HG02981 (cell line): Measurements from ENCODE around the gene PTCRA.
"Not testable (repeated sequence)": the region's sequence is repeated elsewhere in the genome, so short reads cannot be mapped to it uniquely, and the experiment has no call there.

ENCODE experiments used
- ATAC-seq: cut with Tn5 transposase; IDR thresholded peaks from one replicate; pipeline ENCODE4 v1.9.1; 2021; ENCODE audit warnings: mild to moderate bottlenecking, moderate library complexity; ENCODE audit not compliant: unreplicated experiment

Gene PTCRA, protein sequence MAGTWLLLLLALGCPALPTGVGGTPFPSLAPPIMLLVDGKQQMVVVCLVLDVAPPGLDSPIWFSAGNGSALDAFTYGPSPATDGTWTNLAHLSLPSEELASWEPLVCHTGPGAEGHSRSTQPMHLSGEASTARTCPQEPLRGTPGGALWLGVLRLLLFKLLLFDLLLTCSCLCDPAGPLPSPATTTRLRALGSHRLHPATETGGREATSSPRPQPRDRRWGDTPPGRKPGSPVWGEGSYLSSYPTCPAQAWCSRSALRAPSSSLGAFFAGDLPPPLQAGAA

DNA sequence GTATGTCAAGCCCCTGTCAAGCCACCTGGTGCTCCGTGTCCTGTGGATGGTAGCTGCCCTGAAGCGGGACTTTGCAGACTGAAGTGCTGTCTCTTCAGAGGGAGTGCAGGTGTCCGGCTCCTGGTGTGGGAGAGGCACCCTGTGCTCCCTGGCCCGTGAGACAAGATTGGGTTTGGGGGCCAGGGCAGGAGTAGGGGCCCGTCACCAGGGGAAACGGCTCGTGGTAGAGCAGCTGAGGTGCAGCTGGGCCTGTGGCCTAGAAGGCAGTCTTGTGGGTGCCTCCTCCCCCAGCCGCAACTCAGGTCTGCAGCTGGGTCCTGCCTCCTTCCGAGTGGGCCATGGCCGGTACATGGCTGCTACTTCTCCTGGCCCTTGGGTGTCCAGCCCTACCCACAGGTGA is at the start of gene PTCRA:
PTCRA (plus strand) TSS at position 322 of the 400 bp plus-strand sequence; CDS start at position 339, 17 bp downstream.
- no peak for ATAC-seq

DNA sequence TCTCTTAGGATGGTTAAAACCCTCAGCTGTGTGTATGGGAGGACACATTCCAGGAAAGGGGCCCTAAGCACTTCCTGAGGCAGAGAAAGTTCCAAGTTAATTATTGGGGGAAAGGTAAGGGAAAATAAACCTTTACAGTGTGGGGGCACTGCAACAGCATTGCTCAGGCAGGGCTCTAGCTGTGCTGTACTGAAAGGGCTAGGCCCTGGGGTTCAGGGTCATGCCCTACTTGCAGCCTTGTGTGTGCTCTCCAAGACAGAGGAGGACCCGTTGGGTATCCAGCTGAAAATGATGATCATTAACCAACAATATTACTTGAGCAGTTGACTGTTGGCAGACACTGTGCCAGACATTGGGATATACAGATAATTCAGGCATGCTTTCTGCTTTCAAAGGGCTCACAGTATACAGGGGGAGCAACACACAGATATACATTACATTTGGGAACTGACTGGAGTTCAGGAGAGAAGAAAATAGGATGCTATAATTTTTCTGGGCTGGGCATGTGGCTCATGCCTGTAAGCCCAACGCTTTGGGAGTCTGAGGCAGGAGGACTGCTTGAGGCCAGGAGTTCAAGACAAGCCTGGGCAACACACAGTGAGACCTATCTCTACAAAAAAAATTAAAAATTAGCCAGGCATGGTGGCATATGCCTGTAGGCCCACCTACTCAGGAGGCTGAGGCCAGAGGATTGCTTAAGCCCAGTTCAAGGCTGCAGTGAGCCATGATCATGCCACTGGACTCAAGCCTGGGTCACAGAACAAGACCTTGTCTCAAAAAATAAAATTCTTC is 45.5 kb upstream of the PTCRA start:
- ATAC-seq, result no peak

DNA sequence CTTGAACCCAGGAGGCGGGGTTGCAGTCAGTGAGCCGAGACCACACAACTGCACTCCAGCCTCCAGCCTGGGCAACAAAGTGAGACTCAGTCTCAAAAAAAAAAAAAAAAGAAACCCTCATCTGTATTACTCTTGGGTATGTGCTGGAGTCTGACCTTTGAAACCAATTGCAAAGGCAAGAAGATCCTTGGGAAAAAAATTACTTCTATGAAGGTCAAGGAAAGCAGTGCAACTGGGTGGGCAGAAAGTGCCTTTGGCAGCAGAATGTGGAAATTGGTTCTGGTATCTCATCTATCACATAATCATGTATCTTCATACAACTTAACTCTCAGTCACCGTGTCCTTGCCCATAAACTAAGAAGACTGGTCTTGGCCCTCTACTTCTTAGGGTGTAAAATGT is 44.1 kb upstream of the PTCRA start:
- ATAC-seq, result no peak

DNA sequence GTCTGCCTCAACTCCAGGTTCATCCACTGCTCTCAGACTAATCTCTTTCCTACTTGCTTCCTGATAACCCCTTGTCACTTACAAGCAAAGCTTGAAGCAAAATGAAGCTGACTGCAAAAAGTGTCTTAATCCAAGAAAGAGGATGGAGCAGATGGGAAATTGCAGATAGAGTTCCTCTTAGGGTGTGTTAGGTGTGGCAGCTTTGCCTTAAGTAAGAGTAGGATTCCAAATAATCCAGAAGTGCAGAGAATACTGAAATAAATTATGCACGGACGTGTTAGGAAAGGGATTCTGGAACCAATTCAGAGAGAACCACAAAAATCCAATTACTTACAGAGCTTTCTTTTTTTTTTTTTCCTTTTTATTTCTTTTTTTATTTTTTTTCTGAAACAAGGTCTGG is 42.5 kb upstream of the PTCRA start:
- no peak for ATAC-seq

DNA sequence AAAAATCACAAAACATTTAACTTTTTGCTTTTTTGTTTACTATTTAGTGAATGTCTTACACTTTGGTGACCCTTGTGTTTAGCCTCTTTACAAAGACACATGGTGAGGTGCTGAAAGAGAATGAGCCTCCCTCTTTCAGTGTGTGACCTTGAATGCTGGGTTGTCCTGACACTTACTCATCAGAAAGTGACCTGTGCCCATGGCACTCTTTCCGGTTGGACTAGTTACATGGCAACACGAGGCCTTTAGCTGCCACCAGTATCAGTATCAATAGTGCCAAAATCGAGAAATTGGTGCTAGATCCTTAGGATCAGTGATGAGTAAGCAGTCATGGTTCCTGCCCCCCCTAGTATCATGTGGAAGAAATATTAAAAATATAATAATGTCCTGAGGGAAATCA is 38.2 kb upstream of the PTCRA start:
- no peak for ATAC-seq

DNA sequence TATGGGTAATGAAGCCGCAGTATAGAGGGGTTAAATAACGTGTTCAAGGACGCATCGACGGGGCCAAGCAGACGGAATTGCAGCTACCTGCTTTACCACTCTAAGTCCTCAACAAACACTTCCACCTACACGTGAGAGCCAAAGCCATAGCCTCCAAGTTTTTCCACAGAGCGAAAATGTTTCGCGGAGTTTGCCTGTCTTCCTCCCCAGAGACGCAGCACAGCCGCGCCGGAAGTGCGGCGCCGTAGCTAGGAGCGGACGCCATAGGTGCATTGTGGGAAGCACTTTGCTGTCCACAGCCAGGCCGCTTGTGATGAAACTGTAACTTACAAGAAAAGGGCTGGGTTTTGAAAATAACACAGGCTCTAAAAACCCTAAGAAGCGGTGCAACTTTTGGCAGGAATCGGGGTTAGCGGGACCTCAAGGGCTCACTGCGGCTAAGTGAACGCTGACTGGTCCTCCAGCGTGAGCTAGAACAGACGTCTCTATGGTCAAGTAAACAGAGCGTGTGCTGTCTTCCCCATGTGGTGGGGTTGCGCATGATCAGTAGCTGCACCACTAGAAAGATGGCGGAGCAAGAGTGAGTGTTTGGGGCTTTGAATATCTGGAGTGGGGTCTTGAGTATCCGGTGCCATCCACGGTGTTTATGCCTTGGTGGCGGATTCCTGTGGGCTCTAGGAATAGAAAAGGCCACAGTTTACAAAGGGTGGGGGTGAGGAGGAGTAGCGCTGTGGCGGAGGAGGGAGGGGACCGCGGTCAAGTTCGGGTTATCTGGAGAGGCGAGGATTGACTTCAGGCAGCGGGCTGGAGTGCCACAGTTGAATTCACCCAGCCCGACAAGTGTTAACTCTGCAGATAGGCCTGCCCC is 36.2 kb upstream of the PTCRA start, which contains the start of gene RPL7L1:
RPL7L1 (plus strand) TSS at position 245 of the 868 bp plus-strand sequence; CDS start at position 540, 295 bp downstream.
- ATAC-seq, result peak; percentile 89

DNA sequence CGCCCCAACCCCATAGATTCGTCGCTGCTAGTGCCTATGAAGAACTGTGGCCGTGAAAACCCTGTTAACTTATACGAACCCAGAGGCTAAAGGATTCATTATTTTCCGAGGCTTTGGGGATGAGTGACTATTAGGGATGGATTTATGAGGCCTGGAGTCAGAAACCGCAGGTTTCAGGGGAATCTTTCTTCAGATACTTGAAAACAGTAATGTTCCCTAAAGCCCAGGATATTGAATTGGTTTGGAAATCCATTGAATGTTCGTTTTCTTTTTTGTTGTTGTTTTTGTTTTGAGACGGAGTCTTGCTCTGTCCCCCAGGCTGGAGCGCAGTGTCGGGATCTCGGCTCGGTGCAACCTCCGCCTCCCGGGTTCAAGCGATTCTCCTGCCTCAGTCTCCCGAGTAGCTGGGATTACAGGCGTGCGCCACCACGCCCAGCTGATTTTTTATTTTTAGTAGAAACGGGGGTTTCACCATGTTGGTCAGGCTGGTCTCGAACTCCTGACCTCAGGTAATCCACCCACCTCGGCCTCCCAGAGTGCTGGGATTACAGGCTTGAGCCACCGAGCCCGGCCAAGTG is 35.5 kb upstream of the PTCRA start:
- not testable (repeated sequence) for ATAC-seq

DNA sequence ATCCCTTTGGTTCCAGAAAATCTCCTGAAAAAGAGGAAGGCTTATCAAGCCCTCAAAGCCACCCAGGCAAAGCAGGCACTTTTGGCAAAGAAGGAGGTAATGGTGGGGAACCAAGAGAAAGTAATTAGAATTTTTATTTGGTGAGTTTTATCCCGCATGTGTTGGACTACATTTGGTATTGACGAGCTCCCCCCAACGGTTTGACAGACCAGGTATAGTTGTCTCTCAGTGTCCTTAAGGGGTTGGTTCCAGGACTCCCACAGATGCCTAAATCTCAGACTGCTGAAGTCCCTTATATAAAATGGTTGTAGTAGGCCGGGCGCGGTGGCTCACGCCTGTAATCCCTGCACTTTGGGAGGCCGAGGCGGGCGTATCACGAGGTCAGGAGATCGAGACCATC is 35.0 kb upstream of the PTCRA start:
- ATAC-seq, result not testable (repeated sequence)

DNA sequence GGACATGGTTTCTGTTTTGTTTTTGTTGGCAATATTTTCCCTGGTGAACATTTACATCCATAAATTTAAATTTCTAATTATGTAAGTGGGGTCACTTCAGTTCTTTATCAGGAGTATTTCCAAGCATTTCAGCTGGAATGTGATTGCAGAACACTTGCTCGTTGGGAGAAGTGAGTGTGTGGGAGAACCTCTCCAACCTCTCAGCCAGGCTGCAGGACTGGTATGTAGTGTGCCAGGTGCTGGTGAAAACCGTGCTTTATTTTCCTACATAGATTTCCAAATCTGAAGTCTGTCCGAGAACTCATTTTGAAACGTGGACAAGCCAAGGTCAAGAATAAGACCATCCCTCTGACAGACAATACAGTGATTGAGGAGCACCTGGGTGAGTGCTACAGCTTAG is 30.2 kb upstream of the PTCRA start:
- ATAC-seq, result no peak

DNA sequence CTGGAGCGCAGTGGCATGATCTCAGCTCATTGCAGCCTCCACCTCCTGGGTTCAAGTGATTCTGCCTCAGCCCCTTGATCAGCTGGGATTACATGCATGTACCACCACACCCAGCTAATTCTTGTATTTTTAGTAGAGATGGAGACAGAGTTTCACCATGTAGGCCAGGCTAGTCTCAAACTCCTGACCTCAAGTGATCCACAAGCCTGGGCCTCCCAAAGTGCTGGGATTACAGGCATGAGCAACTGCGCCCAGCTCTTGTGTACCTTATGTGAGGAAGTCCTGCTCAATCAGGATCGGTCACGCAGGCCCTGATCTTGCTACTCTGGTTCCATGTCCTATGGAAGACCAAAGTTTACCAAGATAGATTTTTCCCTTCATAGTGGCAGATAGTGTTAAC is 27.7 kb upstream of the PTCRA start:
- ATAC-seq, result not testable (repeated sequence)

DNA sequence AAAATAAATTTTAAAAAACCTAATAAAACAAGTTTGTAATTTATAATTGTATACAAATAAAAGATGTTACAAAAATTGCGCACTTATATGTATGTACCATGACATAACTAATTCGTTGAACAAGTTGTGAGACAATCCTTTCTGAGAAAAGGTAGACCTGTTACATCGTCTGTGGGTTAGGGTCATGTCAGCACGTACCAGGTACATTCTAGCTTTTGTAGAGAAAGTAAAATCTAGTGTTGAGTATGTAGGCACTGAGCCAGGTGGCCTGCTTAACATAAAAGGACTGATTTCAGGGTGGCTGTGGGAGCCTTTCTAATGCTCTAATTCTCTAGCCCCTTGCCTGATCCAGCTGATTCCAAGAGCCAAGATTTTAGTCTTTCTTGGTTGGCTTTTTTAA is 26.0 kb upstream of the PTCRA start:
- ATAC-seq, result no peak

DNA sequence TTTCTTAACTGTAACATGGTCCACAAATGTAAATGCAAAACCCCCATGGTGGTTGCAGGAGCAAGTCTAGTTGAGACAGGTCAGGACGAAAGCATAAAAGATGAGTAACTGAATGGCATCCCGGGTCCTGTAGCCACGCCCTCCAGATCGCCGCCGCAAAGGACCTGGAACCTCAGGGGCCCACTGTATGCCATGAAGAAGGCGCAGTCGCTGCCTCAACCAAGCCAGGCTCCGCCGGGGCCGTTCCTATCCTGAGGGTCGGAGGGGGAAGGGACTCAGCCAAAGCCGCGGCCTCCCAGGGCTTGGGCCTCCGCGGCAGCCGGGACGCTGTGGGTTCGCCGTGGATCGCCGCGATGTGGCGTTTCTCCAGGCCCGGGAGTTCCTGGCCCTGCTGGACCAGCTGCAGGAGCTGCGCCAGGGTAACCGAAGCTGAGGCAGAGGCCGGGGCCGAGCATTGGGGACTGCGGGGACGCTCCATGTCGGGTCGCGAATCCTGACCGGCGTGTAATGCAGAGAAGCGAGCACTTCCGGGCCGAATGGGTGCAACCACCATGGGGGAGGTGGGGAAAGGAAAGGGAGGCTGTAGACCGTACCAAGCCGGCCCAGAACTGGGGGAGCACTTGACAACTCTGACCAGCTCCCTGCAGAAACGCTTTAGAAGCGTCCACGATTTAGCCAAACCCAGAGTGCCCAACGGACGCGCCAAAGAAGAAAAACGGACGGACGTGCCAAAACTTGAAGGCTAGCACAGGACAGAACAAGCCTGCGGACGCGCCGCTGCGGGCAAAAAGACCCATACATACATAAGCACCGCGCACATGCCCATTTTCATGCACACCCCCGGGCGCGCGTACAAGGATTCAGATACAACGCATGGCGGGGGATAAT is 25.3 kb upstream of the PTCRA start:
- ATAC-seq, result peak; percentile 85

DNA sequence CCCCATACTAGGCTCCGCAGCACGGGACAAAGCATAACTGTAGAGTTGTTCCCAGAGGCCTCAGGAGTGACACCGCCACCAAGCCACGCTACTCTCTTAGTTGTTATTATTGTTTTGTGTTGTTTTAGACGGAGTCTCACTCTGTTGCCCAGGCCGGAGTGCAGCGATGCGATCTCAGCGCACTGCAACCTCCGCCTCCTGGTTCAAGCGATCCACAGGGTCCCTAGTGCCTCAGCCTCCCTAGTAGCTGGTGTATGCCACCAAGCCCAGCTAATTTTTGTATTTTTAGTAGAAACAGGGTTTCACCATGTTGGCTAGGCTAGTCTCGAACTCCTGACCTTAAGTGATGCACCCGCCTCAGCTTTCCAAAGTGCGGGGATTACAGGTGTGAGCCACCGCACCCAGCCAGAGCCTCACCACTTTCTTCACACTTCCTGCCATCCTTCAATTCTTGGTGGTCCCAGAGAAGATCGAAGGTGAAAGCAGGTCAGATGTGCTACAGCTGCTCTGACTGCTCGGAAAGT is 24.6 kb upstream of the PTCRA start:
- ATAC-seq, result no peak

DNA sequence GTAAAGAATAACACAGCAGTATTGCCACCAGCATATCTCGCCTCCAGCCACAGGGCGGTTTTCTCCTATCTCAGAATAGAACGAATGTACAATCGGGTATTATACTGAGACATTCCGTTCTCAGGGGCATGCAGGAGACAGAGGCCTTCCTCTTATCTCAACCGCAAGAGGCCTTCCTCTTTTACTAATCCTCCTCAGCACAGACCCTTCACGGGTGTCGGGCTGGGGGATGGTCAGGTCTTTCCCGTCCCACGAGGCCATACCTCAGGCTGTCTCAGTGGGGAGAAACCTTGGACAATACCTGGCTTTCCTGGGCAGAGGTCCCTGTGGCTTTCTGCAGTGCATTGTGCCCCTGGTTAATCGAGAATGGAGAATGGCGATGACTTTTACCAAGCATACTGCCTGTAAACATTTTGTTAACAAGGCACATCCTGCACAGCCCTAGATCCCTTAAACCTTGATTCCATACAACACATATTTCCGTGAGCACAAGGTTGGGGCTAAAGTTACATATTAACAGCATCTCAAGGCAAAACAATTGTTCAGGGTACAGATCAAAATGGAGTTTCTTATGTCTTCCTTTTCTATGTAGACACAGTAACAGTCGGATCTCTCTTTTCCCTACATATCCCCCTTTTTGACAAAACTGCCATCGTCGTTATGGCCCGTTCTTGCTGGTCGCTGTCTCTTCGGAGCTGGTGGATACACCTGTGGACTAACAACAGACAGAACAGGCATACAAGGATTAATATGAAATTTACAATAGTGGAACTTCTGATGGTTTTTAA is 21.6 kb upstream of the PTCRA start:
- not testable (repeated sequence) for ATAC-seq

DNA sequence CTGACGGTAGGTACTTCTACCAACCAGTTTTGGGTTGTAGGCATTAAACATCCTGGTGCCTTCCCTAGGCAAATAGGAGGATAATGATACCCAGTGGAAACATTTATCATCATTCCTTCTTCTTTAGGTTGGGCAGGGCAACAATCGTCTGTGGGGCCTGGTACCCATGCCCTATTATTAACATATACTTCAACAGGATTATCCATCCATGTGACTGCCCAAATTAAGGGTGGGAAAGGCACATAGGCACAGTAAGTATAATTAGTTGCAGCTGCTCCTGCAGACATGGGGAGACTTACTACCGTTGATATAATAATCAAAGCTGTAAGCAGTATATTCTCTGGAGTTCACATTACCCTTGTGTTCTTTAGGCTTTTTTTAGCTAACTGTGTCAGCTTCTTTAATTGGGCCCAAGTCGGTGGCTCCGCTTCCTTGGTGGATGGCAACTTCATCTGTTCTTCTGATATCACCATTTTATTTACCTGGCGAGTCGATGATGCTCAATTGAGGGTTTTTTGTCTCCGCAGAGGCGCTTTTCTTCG is 19.6 kb upstream of the PTCRA start:
- no peak for ATAC-seq

DNA sequence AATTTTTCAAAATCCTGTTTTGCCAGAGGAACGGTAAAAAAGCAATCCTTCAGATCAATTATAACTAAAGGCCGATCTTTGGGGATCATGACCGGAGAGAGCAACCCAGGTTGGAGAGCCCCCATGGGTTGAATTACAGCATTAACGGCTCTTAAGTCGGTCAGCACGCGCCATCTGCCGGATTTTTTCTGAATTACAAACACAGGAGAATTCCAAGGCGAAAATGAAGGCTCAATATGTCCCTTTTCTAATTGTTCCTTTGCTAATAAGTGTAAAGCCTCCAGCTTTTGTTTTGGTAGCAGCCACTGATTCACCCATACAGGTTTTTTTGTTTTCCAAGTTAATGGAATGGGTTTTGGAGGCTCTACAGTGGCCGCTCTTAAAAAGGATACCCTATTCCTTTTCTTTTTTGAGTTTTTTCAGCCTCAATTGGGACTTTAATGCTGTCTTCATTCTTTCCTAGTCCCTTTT is 16.9 kb upstream of the PTCRA start:
- ATAC-seq, result no peak

DNA sequence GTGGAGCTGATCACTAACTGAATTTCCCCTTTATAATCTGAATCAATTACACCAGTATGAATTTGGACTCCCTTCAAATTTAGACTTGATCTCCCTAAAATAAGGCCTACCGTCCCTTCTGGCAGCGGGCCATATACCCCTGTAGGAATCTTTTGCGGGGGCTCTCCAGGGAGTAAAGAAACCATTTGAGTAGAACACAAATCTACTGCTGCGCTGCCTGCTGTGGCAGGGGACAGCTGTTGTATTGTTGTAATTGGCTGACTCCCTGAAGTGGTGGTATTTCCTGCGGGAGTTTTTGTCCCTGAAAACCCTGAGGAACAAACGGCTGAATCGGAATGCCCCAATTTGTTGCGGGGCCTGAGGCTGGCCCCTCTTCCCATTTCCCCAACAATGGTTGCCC is 16.0 kb upstream of the PTCRA start:
- ATAC-seq, result no peak

DNA sequence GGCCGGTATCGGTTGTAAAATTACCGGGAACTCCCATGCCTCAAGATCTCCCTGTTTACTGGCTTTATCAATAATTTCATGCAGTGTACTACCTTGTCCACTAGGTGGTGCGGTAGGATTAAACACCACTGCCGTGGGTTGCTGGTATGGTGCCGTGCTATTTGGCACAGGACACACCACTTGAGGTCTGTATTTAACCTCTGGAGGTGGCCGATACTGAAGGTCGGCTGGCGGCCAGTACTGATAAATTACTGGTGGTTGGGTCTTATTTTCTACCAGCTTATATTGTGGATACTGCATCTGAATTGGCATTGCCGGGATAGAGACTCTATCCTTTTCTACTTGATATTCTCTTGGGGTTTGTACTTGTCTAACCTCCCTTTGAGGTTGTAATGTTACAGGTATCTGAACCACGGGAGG is 14.3 kb upstream of the PTCRA start:
- ATAC-seq, result peak; percentile 68
